HG02759 (cell line): ENCODE results near the gene HSPBAP1.
A peak's percentile ranks its signal among the peaks of the same experiment; 100 is the strongest.
"Not testable (repeated sequence)": the region's sequence is repeated elsewhere in the genome, so short reads cannot be mapped to it uniquely, and the experiment has no call there.

ENCODE experiments used
- ATAC-seq: cut with Tn5 transposase; IDR thresholded peaks from one replicate; pipeline ENCODE4 v1.9.1; 2021; ENCODE audit warnings: mild to moderate bottlenecking, moderate library complexity; ENCODE audit not compliant: unreplicated experiment

Gene HSPBAP1

GRCh38 chr3:122743581-122744120 lies 50.0 kb downstream of the HSPBAP1 start:
- no peak for ATAC-seq

DNA sequence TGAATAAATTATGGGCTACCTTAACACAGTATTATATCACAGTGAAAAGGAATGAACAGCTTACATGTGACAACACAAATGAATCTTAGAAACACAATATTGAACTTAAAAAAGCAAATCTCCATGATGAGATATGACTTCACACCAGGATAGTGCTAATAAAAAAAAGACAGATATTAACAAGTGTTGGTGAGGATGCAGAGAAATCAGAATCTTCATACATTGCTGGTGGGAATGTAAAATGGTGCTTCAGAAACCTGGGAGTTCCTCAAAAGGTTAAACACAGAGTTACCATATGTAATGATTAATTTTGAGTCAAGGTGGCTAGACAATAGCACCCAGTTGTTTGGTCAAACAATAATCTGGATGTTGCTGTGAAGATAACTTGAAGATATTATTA lies 51.4 kb downstream of the HSPBAP1 start:
- no peak for ATAC-seq

GRCh38 chr3:122739172-122739571 lies 54.5 kb downstream of the HSPBAP1 start:
- ATAC-seq = no peak

DNA sequence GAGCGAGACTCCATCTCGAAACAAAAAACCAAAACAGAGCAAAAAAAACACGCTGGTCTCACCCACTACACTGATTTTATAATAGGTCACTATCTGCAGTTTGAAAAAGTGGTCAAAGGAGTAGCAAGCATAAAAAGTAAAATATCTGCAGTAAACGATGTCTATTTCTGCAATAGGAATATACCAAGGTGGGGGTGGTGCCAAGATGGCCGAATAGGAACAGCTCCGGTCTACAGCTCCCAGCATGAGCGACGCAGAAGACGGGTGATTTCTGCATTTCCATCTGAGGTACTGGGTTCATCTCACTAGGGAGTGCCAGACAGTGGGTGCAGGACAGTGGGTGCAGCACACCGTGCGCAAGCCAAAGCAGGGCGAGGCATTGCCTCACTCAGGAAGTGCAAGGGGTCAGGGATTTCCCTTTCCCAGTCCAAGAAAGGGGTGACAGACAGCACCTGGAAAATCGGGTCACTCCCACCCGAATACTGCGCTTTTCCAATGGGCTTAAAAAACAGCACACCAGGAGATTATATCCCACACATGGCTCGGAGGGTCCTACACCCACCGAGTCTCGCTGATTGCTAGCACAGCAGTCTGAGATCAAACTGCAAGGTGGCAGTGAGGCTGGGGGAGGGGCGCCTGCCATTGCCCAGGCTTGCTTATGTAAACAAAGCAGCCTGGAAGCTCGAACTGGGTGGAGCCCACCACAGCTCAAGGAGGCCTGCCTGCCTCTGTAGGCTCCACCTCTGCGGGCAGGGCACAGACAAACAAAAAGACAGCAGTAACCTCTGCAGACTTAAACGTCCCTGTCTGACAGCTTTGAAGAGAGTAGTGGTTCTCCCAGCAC lies 60.7 kb downstream of the HSPBAP1 start:
- not testable (repeated sequence) for ATAC-seq

- no peak for ATAC-seq
These were observed 63.4 kb downstream of the HSPBAP1 start for GRCh38 chr3:122730240-122730639.

- ATAC-seq = no peak
These were observed 64.7 kb downstream of the HSPBAP1 start for GRCh38 chr3:122728756-122729514.

DNA sequence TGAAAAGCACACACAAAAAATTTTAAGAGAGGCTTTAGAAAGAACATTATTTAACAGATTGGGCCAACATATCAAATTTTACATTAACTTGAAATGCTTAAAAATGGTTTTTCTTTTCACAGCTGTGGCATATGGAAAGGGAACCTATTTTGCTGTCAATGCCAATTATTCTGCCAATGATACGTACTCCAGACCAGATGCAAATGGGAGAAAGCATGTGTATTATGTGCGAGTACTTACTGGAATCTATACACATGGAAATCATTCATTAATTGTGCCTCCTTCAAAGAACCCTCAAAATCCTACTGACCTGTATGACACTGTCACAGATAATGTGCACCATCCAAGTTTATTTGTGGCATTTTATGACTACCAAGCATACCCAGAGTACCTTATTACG lies 65.4 kb downstream of the HSPBAP1 start:
- ATAC-seq = no peak

DNA sequence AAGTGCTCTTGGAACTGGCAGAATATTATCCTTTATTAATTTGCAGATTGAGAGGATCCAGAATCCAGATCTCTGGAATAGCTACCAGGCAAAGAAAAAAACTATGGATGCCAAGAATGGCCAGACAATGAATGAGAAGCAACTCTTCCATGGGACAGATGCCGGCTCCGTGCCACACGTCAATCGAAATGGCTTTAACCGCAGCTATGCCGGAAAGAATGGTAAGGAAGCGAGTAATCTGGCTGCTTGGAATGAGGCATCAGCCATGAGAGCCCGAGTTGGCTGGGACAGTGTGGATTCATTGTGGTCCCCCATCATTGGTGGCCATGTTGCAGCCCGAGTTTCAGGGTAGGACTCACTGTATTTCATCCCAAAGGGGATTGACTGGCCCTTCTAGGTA lies 65.9 kb downstream of the HSPBAP1 start:
- ATAC-seq = no peak

- no peak for ATAC-seq
These were observed 66.3 kb downstream of the HSPBAP1 start for GRCh38 chr3:122727294-122727693.

GRCh38 chr3:122725106-122725505 lies 68.5 kb downstream of the HSPBAP1 start:
- ATAC-seq = no peak

- no peak for ATAC-seq
These were observed 74.2 kb downstream of the HSPBAP1 start for GRCh38 chr3:122719273-122719921.

GRCh38 chr3:122716667-122717066 lies 77.0 kb downstream of the HSPBAP1 start:
- no peak for ATAC-seq

GRCh38 chr3:122714273-122714672 lies 79.4 kb downstream of the HSPBAP1 start:
- ATAC-seq = no peak

- not testable (repeated sequence) for ATAC-seq
These were observed 82.9 kb downstream of the HSPBAP1 start for GRCh38 chr3:122710616-122711251.

- ATAC-seq = no peak
These were observed 88.3 kb downstream of the HSPBAP1 start for GRCh38 chr3:122705379-122705778.

DNA sequence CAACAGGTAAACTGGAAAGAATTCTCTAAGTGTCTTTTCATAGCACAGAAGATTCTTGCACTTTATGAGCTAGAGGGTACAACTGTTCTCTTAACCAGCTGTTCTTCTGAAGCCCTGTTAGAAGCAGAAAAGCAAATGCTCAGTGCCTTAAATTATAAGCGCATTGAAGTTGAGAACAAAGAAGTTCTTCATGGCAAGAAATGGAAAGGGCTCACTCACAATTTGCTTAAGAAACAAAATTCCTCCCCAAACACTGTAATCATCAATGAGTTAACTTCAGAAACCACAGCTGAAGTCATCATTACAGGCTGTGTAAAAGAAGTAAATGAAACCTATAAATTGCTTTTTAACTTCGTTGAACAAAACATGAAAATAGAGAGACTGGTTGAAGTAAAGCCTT lies 93.4 kb downstream of the HSPBAP1 start:
- no peak for ATAC-seq

GRCh38 chr3:122697952-122698620 lies 95.5 kb downstream of the HSPBAP1 start:
- peak; percentile 92 for ATAC-seq

- ATAC-seq = no peak
These were observed 97.6 kb downstream of the HSPBAP1 start for GRCh38 chr3:122695927-122696561.

DNA sequence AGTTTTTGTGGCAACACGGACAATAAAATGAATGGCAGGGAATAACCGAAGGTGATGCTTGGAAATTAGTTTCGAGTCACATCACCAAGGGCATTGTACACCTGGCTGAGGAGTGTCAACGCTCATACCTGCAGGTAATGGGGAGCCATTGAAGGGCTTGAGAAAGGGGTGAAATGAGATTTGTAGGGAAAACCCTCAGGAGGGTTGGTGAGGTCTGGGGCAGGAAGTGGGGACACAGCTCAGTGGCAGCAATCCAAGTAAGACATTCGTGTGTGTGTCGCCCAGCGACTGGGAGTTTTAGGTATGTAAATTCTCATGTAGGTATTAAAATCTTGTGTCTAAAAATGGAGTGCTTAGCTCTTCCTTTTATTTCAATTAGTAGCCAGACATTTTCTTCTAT lies 98.7 kb downstream of the HSPBAP1 start:
- peak; percentile 59 for ATAC-seq

DNA sequence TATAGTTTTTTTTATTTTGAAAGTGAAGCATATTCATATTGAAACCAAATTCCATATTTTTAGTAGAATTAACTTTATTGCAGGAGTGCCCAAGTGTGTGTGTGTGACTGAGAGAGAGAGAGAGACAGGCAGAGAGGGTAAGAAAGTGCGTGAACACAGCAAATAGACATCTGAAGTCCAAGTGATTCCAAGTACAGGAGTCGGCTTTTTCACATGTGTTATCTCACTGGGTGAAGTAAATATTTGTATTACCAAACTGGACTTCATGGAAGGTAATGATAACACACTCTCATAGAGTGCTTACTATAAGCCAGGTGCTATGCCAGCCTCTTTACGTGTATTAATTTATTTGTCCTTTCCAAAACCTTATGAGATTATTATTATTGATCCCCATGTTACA lies 101.0 kb downstream of the HSPBAP1 start:
- ATAC-seq = no peak
